Caki2 (cell line): ENCODE data around the gene ASB15. TPM values are rescaled to one million over a fixed set of nuclear protein-coding genes. Genes with fewer than 3 reads are reported as not detected.
A peak's percentile ranks its signal among the peaks of the same experiment; 100 is the strongest.

Experiments
- DNase-seq: peaks from one replicate; pipeline ENCODE4 v3.0.0-alpha.2; 2015; ENCODE audit warnings: low read depth
- in situ Hi-C: cut with HindIII; loops from 2 replicates; pipeline ENCODE4 v1.10.0; 2016; ENCODE audit warnings: low sequenced_read_pairs, low pct_unique_long_range_greater_than_20kb, mixed read lengths
- total RNA-seq: library from RNA; depleted of rRNA; stranded (reverse); fragments of >200 nt; shearing (Covaris generic); gene quantifications from 2 replicates; pipeline ENCODE4 v1.2.3, GENCODE V29; 2014; ENCODE audit warnings: low replicate concordance; rRNA removed

ASB15 gene
- total RNA-seq, 1 experiment from 2014 or later: not detected

DNA sequence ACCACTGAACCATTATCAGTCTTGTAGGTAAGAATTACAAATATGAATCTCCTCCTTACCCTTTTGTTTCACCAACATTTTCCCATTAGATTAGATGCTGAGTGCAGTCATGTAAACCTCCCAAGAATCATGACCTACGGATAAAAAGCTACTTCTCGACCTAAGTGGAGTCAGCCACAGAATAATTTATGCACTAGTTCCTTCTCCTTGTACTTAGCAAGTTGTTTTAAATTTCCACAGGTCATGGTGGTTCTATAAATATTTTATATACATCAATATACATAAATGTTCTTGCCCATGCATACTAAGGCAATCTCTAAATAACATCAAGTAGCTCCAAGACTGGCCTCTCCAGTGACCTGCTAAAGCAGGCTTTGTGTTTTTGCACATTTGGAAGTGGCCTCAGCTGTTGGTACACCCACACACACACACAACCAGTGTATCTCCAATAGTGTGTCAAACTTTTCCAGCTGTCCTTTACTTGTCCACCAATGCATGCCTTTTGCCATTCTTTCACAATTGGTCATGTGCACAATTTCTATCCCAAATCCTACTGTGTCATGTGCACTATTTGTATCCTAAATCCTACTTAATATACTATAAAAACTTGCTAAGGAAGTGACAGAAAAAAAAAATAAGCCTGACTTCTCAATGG lies 75.6 kb downstream of the ASB15 start:
- DNase-seq: no peak
- in situ Hi-C loops: no loop called here

DNA sequence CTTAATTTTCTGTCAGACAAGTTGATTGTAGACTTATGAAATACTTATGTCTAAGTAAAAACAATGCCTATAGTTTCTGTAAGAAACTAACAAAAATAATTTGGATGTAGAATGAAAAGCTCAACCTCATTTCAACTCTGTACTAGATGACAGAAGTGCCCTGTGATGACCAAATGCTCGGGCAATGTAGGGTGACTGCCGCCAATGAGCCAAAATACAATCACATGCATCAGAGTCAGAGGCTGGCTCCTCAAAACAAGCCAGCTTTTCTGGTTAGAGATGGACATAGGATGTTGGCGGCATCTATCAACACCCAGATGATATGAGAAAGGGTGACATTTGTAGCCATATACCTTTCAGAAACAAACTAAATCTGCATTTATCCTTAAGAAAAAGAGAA lies 78.0 kb downstream of the ASB15 start:
- DNase-seq: no peak
- in situ Hi-C loops: no loop called here

DNA sequence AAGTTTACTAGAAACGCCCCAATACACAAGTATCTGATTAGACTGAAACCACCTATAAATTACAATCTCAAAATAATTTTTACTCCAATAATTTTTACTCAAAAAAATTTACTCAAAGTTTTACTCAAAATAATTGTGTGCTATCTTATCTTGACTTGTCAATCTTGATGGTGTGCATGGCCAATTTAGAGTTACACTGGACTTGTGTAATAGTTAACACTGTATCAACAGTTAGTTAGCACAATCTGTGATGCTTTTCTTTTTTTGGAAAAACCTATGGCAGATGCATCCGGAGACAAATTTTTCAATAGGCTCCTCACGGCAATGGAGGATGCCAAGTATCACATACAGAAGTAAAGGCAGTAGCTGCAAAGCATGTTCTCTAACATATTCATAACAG lies 79.0 kb downstream of the ASB15 start:
- in situ Hi-C loops: no loop called here
- no peak for DNase-seq

DNA sequence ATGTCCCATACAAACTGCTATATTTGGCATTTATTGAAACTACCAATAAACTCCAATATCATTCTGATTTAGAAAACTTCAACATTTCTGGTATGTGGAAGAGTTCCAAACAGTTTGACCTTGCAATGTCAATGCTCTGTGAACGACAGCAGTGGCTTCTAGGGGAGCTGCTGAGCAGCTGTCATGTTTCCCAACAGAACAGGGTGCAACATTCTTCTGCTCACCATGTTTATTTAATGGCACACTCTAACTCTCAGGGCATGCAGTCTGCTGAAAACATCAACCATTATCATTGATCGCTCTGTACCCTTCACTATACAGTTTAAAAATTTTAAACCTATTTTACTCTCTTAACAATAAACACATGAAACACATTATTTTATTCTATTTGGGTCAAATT lies 79.9 kb downstream of the ASB15 start:
- no peak for DNase-seq
- in situ Hi-C loops: no loop called here

DNA sequence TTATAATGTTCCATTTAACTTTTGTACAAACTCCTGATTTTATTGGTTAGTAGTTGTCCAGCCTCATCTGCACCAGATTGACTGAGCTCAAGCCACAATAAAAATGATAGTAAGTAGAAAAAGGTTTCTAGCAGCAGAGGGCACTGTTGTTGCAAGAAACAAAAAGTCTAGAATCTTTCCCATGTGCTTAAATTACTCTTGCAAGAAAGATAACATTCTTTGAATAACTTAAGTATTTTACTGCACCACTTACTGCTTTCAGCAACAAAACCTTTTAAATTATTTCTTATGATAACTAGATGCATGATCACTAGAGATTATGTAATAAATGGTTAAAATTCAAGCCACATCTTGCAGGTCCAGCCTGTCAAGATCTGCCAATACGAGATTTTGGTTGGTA lies 81.1 kb downstream of the ASB15 start:
- in situ Hi-C loops: no loop called here
- peak; percentile 67 for DNase-seq

DNA sequence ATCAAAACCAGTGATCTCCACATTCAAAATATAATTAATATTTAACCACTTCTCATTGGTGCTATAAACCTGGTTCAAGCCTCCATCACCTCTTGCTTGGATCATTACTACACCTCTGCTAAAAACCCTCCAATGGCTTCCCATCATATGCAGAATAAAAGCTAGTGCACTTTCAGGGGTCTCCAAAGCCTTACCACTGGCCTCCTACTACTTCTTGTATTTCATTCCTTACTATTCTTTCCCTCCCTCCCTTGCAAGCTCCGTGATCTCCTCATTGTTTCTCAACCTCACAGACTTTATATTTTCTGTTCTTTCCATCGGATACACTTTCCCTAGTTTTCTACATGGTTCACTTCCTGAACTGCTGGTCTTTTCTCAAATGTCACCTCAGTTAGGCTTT lies 85.5 kb downstream of the ASB15 start:
- in situ Hi-C loops: no loop called here
- no peak for DNase-seq

DNA sequence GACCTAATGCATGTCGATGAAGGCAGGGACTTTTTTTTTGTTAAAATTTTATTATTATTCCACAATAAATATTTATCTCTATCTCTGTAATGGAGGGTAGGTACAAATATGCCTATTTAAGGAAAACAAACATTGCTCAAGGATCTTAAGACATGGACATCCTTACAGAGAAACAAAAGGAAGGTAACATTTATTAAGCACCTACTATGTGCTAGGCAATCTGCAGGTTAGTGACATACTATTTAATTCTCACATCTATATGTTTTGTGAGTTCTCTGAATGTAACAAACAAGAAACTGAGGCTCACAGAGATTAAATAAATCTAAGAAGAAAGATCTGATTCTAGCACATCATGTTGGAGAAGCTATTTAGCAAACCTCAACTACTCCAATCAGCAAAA lies 86.1 kb downstream of the ASB15 start:
- in situ Hi-C loops: no loop called here

More for the DNA sequence above, 86.1 kb downstream of the ASB15 start:
- no peak for DNase-seq

Other genes with a start within 250 kb of the ASB15 start
- gene IQUB, start 67.2 kb upstream of the ASB15 start, total RNA-seq: 0.10 TPM in 1 of 2 replicates, not detected in the other
- 44.3 and 47.3 TPM in 2 replicates for gene NDUFA5, start 44.0 kb upstream of the ASB15 start, total RNA-seq
- not detected in 2 replicates for gene LMOD2, start 54.0 kb downstream of the ASB15 start, total RNA-seq
- 3.9 and 4.1 TPM in 2 replicates for gene WASL, start 147.2 kb downstream of the ASB15 start, total RNA-seq
- not detected in 2 replicates for gene HYAL4, start 243.3 kb downstream of the ASB15 start, total RNA-seq